GF-D8 (cell line): ENCODE results near the gene NRTN.
A peak's percentile ranks its signal among the peaks of the same experiment; 100 is the strongest.
"Not testable (repeated sequence)": the region's sequence is repeated elsewhere in the genome, so short reads cannot be mapped to it uniquely, and the experiment has no call there.

ENCODE experiments used
- DNase-seq: peaks from one replicate; lab custom pipeline; 2025; lab: John Stamatoyannopoulos, UW

The NRTN gene

GRCh38 chr19:5804516-5805461 lies at the start of gene NRTN:
Gene NRTN (plus strand): TSS chr19:5805067. CDS start chr19:5824166, 19,099 bp downstream.
- no peak for DNase-seq

GRCh38 chr19:5762608-5763217 lies 42.2 kb upstream of the NRTN start:
- no peak for DNase-seq

GRCh38 chr19:5765220-5765619 lies 39.6 kb upstream of the NRTN start:
- DNase-seq, result no peak

GRCh38 chr19:5767949-5768348 lies 36.9 kb upstream of the NRTN start:
- no peak for DNase-seq

- peak; percentile 15 for DNase-seq
Observed at GRCh38 chr19:5772416-5772815, 32.5 kb upstream of the NRTN start.

- no peak for DNase-seq
Observed at GRCh38 chr19:5773276-5773675, 31.6 kb upstream of the NRTN start.

- DNase-seq, result no peak
Observed at GRCh38 chr19:5774921-5775320, 29.9 kb upstream of the NRTN start.

GRCh38 chr19:5775668-5776309 lies 29.1 kb upstream of the NRTN start:
- DNase-seq, result no peak

- DNase-seq, result no peak
Observed at GRCh38 chr19:5778402-5778801, 26.5 kb upstream of the NRTN start.

GRCh38 chr19:5780916-5781315 lies 24.0 kb upstream of the NRTN start:
- not testable (repeated sequence) for DNase-seq

GRCh38 chr19:5782322-5782721 lies 22.5 kb upstream of the NRTN start:
- no peak for DNase-seq

GRCh38 chr19:5782945-5783919 lies 21.6 kb upstream of the NRTN start:
- DNase-seq, result no peak

- no peak for DNase-seq
Observed at GRCh38 chr19:5784581-5785147, 20.2 kb upstream of the NRTN start, which contains the start of gene PRR22. Gene PRR22 (minus strand): TSS chr19:5784746. CDS start chr19:5784660, 86 bp downstream.

GRCh38 chr19:5785423-5785822 lies 19.4 kb upstream of the NRTN start:
- no peak for DNase-seq

GRCh38 chr19:5786593-5787408 lies 18.1 kb upstream of the NRTN start:
- DNase-seq, result no peak

- DNase-seq, result no peak
Observed at GRCh38 chr19:5787409-5788182, 17.3 kb upstream of the NRTN start.

GRCh38 chr19:5788422-5788821 lies 16.4 kb upstream of the NRTN start:
- DNase-seq, result no peak

GRCh38 chr19:5789351-5789761 lies 15.5 kb upstream of the NRTN start:
- no peak for DNase-seq

- DNase-seq, result no peak
Observed at GRCh38 chr19:5789886-5790558, 14.8 kb upstream of the NRTN start.
